Esophagus muscularis mucosa (tissue), 4 donors: Measurements from ENCODE around the gene L3MBTL1. TPM values are rescaled to one million over a fixed set of nuclear protein-coding genes. Genes with fewer than 3 reads are reported as not detected.

Experiments used
- DNase-seq: peaks from one replicate; pipeline ENCODE4 v3.0.0-alpha.2; 2017; ENCODE audit errors: extremely low spot score
- H3K27ac ChIP-seq, 4 donors: fragments of 200-600 bp; sonication (generic); replicated peaks in 1 of 4; 1 replicate in 3 of 4; 2 replicates in 1 of 4; pipeline ENCODE4 v1.5.1; 2016 to 2019; ENCODE audit warnings: mild to moderate bottlenecking in 1 of 4
- H3K27me3 ChIP-seq, 4 donors: fragments of 200-600 bp; sonication (generic); one replicate each; pipeline versions ENCODE4 v1.5.1 to v1.6.0; 2016 to 2019
- H3K36me3 ChIP-seq, 4 donors: fragments of 200-600 bp; sonication (generic); one replicate each; pipeline ENCODE4 v1.5.1; 2016 to 2019
- H3K4me1 ChIP-seq, 4 donors: fragments of 200-600 bp; sonication (generic); one replicate each; pipeline ENCODE4 v1.5.1; 2016 to 2019
- H3K4me3 ChIP-seq, 4 donors: fragments of 200-600 bp; sonication (generic); 1 replicate in 2 of 4; 2 replicates in 2 of 4; pipeline ENCODE4 v1.5.1; 2016 to 2019; ENCODE audit warnings: mild to moderate bottlenecking in 4 of 4, moderate library complexity in 1 of 4
- H3K9me3 ChIP-seq, 4 donors: fragments of 200-600 bp; sonication (generic); 1 replicate in 3 of 4; 2 replicates in 1 of 4; pipeline ENCODE4 v1.5.1; 2016 to 2019
- EP300 ChIP-seq: sonication (generic); formaldehyde crosslinking; IDR thresholded peaks from one replicate; pipeline ENCODE4 v1.6.1; 2017; ENCODE audit warnings: antibody characterized with exemption
- POLR2A ChIP-seq: fragments of 450-650 bp; IDR thresholded peaks from one replicate; pipeline ENCODE4 v1.6.1; 2017; ENCODE audit warnings: antibody characterized with exemption, moderate library complexity, mild to moderate bottlenecking, low read depth
- POLR2AphosphoS5 ChIP-seq, 2 donors: sonication (generic); formaldehyde crosslinking; IDR thresholded peaks; one replicate each; pipeline ENCODE4 v1.6.1; 2017; ENCODE audit warnings: antibody characterized with exemption in 2 of 2
- WGBS: methylation state at CpG from one replicate; pipeline ENCODE4 v1.1.5; 2018; 5-methylcytosine and 5-hydroxymethylcytosine counted together
- intact Hi-C: fragments of 100-400 bp; cut with DNase I; formaldehyde crosslinking; loops from one replicate; pipeline ENCODE4 v1.15.1; 2023
- total RNA-seq, 4 donors: library from RNA; depleted of rRNA; stranded (reverse); fragments of >200 nt; gene quantifications; one replicate each; pipeline versions ENCODE4 v1.1.0 to v1.2.1, GENCODE V29; 2016
- TF ChIP-seq, protein P1 (sequence below), 3 experiments: fragments of 200-600 bp in 2 of 3; fragments of 450-650 bp in 1 of 3; sonication (generic) in 2 of 3; IDR thresholded peaks; one replicate each; pipeline ENCODE4 v1.5.1; 2017 to 2019; ENCODE audit warnings: antibody characterized with exemption in 3 of 3, mild to moderate bottlenecking in 2 of 3, moderate library complexity in 1 of 3

L3MBTL1 gene
- total RNA-seq, 4 donors from 2014 or later: 5.6 to 19.5 (median 8.5) TPM

DNA sequence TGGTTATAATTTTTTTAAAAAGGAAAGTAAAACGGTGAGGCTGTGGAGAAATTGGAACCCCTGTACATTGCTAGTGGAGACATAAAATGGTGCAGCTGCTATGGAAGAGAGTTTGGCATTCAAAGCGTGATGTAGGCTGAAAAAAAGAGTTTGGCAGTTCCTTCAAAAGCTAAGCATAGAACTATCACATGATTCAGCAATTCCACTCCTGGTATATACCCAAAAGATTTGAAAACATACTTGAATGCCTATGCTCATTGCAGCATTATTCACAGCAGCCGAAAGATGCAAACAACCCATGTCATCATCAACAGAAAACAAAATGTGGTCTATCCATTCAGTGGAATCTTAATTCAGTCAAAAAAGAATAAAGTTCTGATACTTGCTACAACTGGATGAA, 46.9 kb downstream of the L3MBTL1 start:
- no peak for TF ChIP-seq POLR2AphosphoS5 (IDR thresholded peaks at IDR 0.05)
- TF ChIP-seq, protein P1, sequence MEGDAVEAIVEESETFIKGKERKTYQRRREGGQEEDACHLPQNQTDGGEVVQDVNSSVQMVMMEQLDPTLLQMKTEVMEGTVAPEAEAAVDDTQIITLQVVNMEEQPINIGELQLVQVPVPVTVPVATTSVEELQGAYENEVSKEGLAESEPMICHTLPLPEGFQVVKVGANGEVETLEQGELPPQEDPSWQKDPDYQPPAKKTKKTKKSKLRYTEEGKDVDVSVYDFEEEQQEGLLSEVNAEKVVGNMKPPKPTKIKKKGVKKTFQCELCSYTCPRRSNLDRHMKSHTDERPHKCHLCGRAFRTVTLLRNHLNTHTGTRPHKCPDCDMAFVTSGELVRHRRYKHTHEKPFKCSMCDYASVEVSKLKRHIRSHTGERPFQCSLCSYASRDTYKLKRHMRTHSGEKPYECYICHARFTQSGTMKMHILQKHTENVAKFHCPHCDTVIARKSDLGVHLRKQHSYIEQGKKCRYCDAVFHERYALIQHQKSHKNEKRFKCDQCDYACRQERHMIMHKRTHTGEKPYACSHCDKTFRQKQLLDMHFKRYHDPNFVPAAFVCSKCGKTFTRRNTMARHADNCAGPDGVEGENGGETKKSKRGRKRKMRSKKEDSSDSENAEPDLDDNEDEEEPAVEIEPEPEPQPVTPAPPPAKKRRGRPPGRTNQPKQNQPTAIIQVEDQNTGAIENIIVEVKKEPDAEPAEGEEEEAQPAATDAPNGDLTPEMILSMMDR (IDR thresholded peaks at IDR 0.05): no peak
- TF ChIP-seq EP300: no peak
- TF ChIP-seq POLR2A: no peak
- H3K36me3 ChIP-seq: no peaks in the 10 kb centered on the region
- H3K4me1 ChIP-seq: no peaks in the 10 kb centered on the region
- no peaks in the 10 kb centered on the region for H3K9me3 ChIP-seq
- H3K4me3 ChIP-seq: no peak overlapping the region
- H3K27me3 ChIP-seq: no peaks in the 10 kb centered on the region
- H3K27ac ChIP-seq: no peak overlapping the region
- no peak for DNase-seq
- 72% methylated on average over 3 of the region's 3 CpGs for WGBS
- intact Hi-C loops: no loop called here

DNA sequence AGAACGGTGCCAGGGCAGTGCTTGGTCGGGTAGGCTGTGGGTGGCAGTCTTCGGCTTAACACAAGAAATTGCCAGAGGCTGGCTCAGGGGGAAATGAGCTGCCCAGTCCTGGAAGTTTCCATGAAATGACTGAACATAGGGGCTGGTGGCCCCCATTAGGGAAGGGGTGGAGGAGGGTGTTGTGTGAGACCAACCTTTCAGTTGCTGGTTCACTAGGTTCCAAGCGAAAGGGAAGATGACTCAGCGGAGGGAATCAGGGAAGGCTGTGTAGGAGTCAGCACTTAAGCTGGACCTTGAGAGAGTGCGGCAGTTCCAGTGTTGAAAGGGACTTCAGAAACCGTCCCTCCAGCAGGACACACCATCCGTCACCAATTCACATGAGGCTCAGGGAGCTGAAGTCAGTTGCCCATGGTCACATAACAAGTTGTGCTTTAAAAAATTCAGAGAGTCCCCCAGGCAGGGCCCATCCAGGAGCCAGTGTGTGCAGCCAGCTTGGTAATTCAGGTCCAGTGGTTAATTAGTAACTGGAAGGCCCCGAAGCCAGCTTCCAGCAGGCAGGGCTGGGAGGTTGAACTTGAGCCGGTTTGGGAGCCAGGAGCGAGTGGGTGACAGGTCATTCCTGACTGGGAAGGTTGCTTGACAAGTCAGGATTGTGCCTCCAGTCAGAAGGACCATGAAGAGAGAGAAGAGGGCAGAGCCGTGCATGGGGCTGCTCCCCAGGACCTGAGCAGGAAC, 51.1 kb downstream of the L3MBTL1 start, which contains the start of gene SGK2:
Gene SGK2 (plus strand): TSS at position 616 of the 735 bp plus-strand sequence. CDS start 7,469 bp downstream, outside the sequence.
- 78% methylated on average over 12 of the region's 12 CpGs for WGBS
- Histone ChIP-seq H3K4me3 (no peak within 1 kb of the TSS), H3K4me1 (no peaks in the 10 kb centered on the region), H3K27me3 (no peaks in the 10 kb centered on the region), H3K36me3 (no peaks in the 10 kb centered on the region), H3K27ac (no peak within 1 kb of the TSS), H3K9me3 (no peaks in the 10 kb centered on the region)
- intact Hi-C loops: no loop called here
- no peak for TF ChIP-seq POLR2AphosphoS5 (IDR thresholded peaks at IDR 0.05)
- TF ChIP-seq POLR2A: no peak
- TF ChIP-seq EP300: no peak
- TF ChIP-seq, protein P1 (IDR thresholded peaks at IDR 0.05): no peak
- no peak for DNase-seq

DNA sequence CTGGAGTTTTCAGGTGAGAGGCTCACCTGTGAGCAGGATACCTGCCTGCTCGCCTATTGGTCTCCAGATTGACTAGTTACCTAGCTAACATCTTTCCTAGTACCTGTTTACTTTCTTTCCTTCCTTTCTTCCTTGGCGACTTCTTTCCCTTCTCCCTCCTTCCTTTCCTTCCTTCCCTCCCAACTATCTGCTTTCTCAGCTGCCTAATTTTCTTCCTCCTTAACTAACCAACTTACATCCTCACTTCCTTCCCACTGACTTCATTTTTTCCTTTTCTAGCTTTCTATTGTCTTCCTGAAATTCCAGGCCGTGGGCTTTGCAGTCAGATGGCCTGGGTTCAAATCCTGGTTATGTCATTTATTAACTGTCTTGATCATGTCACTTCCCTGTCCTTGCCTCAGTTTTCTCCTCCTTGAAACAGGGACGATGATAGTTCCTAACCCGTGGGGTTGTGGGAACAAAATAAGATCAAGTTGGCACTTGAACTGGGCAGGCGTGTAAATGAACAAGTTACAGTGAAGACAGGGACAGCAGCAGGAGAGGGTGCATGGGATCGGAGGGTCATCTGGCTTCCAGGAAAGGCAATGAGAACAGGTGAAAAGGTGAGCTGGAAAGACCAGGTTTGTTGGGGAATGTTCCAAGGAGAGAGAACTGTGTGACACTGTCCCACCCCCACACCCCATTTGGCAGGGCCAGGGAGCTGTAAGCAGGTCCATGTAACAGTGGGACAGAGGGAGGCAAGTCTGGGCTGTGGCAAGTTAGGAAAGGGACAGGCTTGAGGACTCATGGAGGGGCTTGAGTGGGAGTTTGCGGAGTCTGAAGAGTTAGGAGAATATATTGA, 51.9 kb downstream of the L3MBTL1 start:
- Histone ChIP-seq H3K27me3 (no peaks in the 10 kb centered on the region), H3K9me3 (no peaks in the 10 kb centered on the region), H3K4me3 (no peak overlapping the region), H3K27ac (no peak overlapping the region), H3K36me3 (no peaks in the 10 kb centered on the region), H3K4me1 (no peaks in the 10 kb centered on the region)
- 85% methylated on average over 8 of the region's 8 CpGs for WGBS
- TF ChIP-seq, protein P1 (IDR thresholded peaks at IDR 0.05): no peak
- TF ChIP-seq POLR2A (no peak), POLR2AphosphoS5 (IDR thresholded peaks at IDR 0.05) (no peak), EP300 (no peak)
- intact Hi-C loops: no loop called here
- no peak for DNase-seq

DNA sequence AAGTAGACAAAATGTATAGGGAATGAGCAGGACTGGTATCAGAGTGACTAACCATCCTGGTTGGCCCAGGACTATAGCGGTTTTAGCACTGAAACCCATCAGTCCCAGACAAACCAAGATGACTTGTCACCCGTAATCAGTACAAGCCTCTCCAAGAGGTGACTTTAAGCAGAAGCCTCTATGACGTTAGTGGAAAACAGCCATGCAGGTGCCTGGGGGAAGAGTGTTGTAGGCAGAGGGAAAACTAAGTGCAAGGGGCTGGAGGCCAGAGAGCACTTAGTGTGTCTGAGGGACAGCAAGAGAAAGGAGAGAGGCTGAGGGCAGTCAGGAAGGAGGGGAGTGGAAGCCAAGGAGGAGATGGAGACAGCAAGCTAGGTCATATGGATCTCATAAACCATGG, 53.5 kb downstream of the L3MBTL1 start:
- H3K9me3 ChIP-seq: no peaks in the 10 kb centered on the region
- WGBS: 91% methylated on average over 3 of the region's 3 CpGs
- TF ChIP-seq POLR2AphosphoS5 (IDR thresholded peaks at IDR 0.05): no peak
- TF ChIP-seq, protein P1 (IDR thresholded peaks at IDR 0.05): no peak
- no peak for TF ChIP-seq EP300
- TF ChIP-seq POLR2A: no peak
- H3K27me3 ChIP-seq: no peaks in the 10 kb centered on the region
- DNase-seq: no peak
- no peaks in the 10 kb centered on the region for H3K4me1 ChIP-seq
- no peak overlapping the region for H3K4me3 ChIP-seq
- intact Hi-C loops: no loop called here
- H3K27ac ChIP-seq: no peak overlapping the region
- H3K36me3 ChIP-seq: no peaks in the 10 kb centered on the region
